ENCODE results near the gene CEBPG. TPM values are rescaled to one million over a fixed set of nuclear protein-coding genes. Genes with fewer than 3 reads are reported as not detected.

The CEBPG gene
- total RNA-seq, 1 experiment from 2014 or later: 39.5 TPM

GRCh38 chr19:33427801-33428626, 54.5 kb downstream of the CEBPG start:
- no peaks in the 10 kb centered on the region for H3K9me3 Mint-ChIP-seq (ENCODE audit: low read depth, unreplicated experiment)
- intact Hi-C loops (cut with micrococcal nuclease; ENCODE audit: unreplicated experiment): no loop called here
- TF ChIP-seq CTCF (IDR thresholded peaks at IDR 0.05; ENCODE audit: unreplicated experiment): no peak
- H3K27me3 Mint-ChIP-seq (ENCODE audit: unreplicated experiment): peaks cover 21% of the 10 kb centered on the region
- H3K27ac Mint-ChIP-seq (ENCODE audit: unreplicated experiment): no peak overlapping the region
- H3K36me3 Mint-ChIP-seq (ENCODE audit: insufficient read depth, unreplicated experiment): no peaks in the 10 kb centered on the region
- H3K4me1 Mint-ChIP-seq (ENCODE audit: low read depth, unreplicated experiment): no peaks in the 10 kb centered on the region
- DNase-seq: no peak
- no TSS peak for BruUV-seq (replicated peaks)
- CTCF ChIA-PET: no interaction called here
- no peak overlapping the region for H3K4me3 Mint-ChIP-seq (ENCODE audit: low read depth, unreplicated experiment)

GRCh38 chr19:33428627-33429125, 55.2 kb downstream of the CEBPG start:
- intact Hi-C loops (cut with micrococcal nuclease; ENCODE audit: unreplicated experiment): no loop called here
- Mint-ChIP-seq H3K4me3 (ENCODE audit: low read depth, unreplicated experiment) (no peak overlapping the region), H3K4me1 (ENCODE audit: low read depth, unreplicated experiment) (no peaks in the 10 kb centered on the region), H3K36me3 (ENCODE audit: insufficient read depth, unreplicated experiment) (no peaks in the 10 kb centered on the region), H3K27me3 (ENCODE audit: unreplicated experiment) (peaks cover 21% of the 10 kb centered on the region), H3K27ac (ENCODE audit: unreplicated experiment) (no peak overlapping the region), H3K9me3 (ENCODE audit: low read depth, unreplicated experiment) (no peaks in the 10 kb centered on the region)
- TF ChIP-seq CTCF (IDR thresholded peaks at IDR 0.05; ENCODE audit: unreplicated experiment): no peak
- CTCF ChIA-PET: interaction anchor here (2.6 kb wide), 1 partner anchor 341 kb away, joined by 49 read pairs; no protein-coding TSS in a partner anchor
- DNase-seq: no peak
- BruUV-seq (replicated peaks): no TSS peak

- H3K9me3 Mint-ChIP-seq (ENCODE audit: low read depth, unreplicated experiment): no peaks in the 10 kb centered on the region
- H3K4me1 Mint-ChIP-seq (ENCODE audit: low read depth, unreplicated experiment): no peaks in the 10 kb centered on the region
- CTCF ChIA-PET: interaction anchor here (0.6 to 2.6 kb wide), 11 partner anchors 14 to 348 kb away, joined by 3 to 49 read pairs (median 3); no protein-coding TSS in a partner anchor
- TF ChIP-seq CTCF (IDR thresholded peaks at IDR 0.05; ENCODE audit: unreplicated experiment): no peak
- intact Hi-C loops (cut with micrococcal nuclease; ENCODE audit: unreplicated experiment): loop anchor here (1.0 to 10.0 kb wide), 3 partner anchors 95 to 341 kb away; partner anchors contain the start of gene PEPD
- H3K27ac Mint-ChIP-seq (ENCODE audit: unreplicated experiment): no peak overlapping the region
- H3K4me3 Mint-ChIP-seq (ENCODE audit: low read depth, unreplicated experiment): no peak overlapping the region
- no peak for DNase-seq
- BruUV-seq (replicated peaks): no TSS peak
- no peaks in the 10 kb centered on the region for H3K36me3 Mint-ChIP-seq (ENCODE audit: insufficient read depth, unreplicated experiment)
- peaks cover 21% of the 10 kb centered on the region for H3K27me3 Mint-ChIP-seq (ENCODE audit: unreplicated experiment)
Observed at GRCh38 chr19:33429891-33430673, 56.6 kb downstream of the CEBPG start.

GRCh38 chr19:33430674-33431277, 57.3 kb downstream of the CEBPG start:
- CTCF ChIA-PET: interaction anchor here (0.6 to 2.6 kb wide), 12 partner anchors 15 to 347 kb away, joined by 3 to 49 read pairs (median 3); no protein-coding TSS in a partner anchor
- Mint-ChIP-seq H3K4me3 (ENCODE audit: low read depth, unreplicated experiment) (no peak overlapping the region), H3K27ac (ENCODE audit: unreplicated experiment) (no peak overlapping the region)

More at GRCh38 chr19:33430674-33431277, 57.3 kb downstream of the CEBPG start:
- Mint-ChIP-seq H3K27me3 (ENCODE audit: unreplicated experiment) (peaks cover 25% of the 10 kb centered on the region), H3K4me1 (ENCODE audit: low read depth, unreplicated experiment) (no peaks in the 10 kb centered on the region), H3K36me3 (ENCODE audit: insufficient read depth, unreplicated experiment) (no peaks in the 10 kb centered on the region), H3K9me3 (ENCODE audit: low read depth, unreplicated experiment) (no peaks in the 10 kb centered on the region)
- peak; percentile 86 for DNase-seq
- no TSS peak for BruUV-seq (replicated peaks)
- intact Hi-C loops (cut with micrococcal nuclease; ENCODE audit: unreplicated experiment): loop anchor here (1.0 to 10.0 kb wide), 3 partner anchors 94 to 341 kb away; partner anchors contain the start of gene PEPD
- TF ChIP-seq CTCF (IDR thresholded peaks at IDR 0.05; ENCODE audit: unreplicated experiment): peak; percentile 91

All from Calu3 (cell line).